H1 (cell line): ENCODE data around the gene HOXA11.

ENCODE experiments used
- CTCF ChIP-seq, 3 experiments: IDR thresholded peaks; 1 replicate in 2 of 3; 2 replicates in 1 of 3; pipeline versions ENCODE4 v1.5.1 to v1.6.1; 2011; ENCODE audit warnings: low read length in 3 of 3, mild to moderate bottlenecking in 3 of 3, inconsistent platforms in 2 of 3, low read depth in 1 of 3, moderate library complexity in 1 of 3; ENCODE audit not compliant: insufficient read depth in 1 of 3; ENCODE audit errors: control extremely low read depth in 1 of 3
- EZH2 ChIP-seq: fragments of 200-600 bp; sonication (generic); IDR thresholded peaks from 2 replicates; pipeline ENCODE4 v1.7.1; 2012; ENCODE audit warnings: low read depth, mild to moderate bottlenecking, moderate library complexity, low read length, inconsistent platforms; ENCODE audit not compliant: severe bottlenecking
- POLR2A ChIP-seq, 2 experiments: IDR thresholded peaks; 1 replicate in 1 of 2; 2 replicates in 1 of 2; pipeline ENCODE4 v1.6.1; 2011; ENCODE audit warnings: low read depth in 2 of 2, low read length in 2 of 2, mild to moderate bottlenecking in 2 of 2; ENCODE audit errors: control extremely low read depth in 1 of 2
- TAF1 ChIP-seq: IDR thresholded peaks from 2 replicates; pipeline ENCODE4 v1.6.1; 2011; ENCODE audit warnings: mild to moderate bottlenecking, low read depth, low read length
- TF ChIP-seq, protein P1 (sequence below): IDR thresholded peaks from 2 replicates; pipeline ENCODE4 v1.6.1; 2011; ENCODE audit warnings: low read depth, mild to moderate bottlenecking, low read length; ENCODE audit not compliant: insufficient read depth

GRCh38 chr7:27158436-27159265, 26.4 kb downstream of the HOXA11 start:
- TF ChIP-seq EZH2, result peak; percentile 98
- TF ChIP-seq, protein P1, sequence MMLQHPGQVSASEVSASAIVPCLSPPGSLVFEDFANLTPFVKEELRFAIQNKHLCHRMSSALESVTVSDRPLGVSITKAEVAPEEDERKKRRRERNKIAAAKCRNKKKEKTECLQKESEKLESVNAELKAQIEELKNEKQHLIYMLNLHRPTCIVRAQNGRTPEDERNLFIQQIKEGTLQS, result no peak
- TF ChIP-seq CTCF (IDR thresholded peaks at IDR 0.05; ENCODE audit: control extremely low read depth in 1 of 3, insufficient read depth in 1 of 3, low read depth in 1 of 3, low read length in 3 of 3), result no peak
- no peak for TF ChIP-seq POLR2A (IDR thresholded peaks at IDR 0.05; ENCODE audit: control extremely low read depth in 1 of 2, low read depth in 2 of 2, low read length in 2 of 2)
- TF ChIP-seq TAF1, result no peak
